DMS79 treated with DMSO at 0.1 percent for 48 hours (cell line): ENCODE measurements around the gene DISC1.
"Not testable (repeated sequence)": the region's sequence is repeated elsewhere in the genome, so short reads cannot be mapped to it uniquely, and the experiment has no call there.

Experiments
- DNase-seq: peaks from one replicate; lab custom pipeline; 2025; lab: John Stamatoyannopoulos, UW

The DISC1 gene

GRCh38 chr1:231962636-231963035 lies 336.0 kb downstream of the DISC1 start:
- no peak for DNase-seq

- DNase-seq, result peak; percentile 84
These were observed 337.7 kb downstream of the DISC1 start for GRCh38 chr1:231964241-231964640.

GRCh38 chr1:231964961-231965360 lies 338.4 kb downstream of the DISC1 start:
- DNase-seq, result peak; percentile 37

- DNase-seq, result no peak
These were observed 339.0 kb downstream of the DISC1 start for GRCh38 chr1:231965615-231966014.

GRCh38 chr1:231966983-231967382 lies 340.4 kb downstream of the DISC1 start:
- DNase-seq, result no peak

GRCh38 chr1:231969076-231969475 lies 342.5 kb downstream of the DISC1 start:
- peak; percentile 90 for DNase-seq

GRCh38 chr1:231969761-231970160 lies 343.2 kb downstream of the DISC1 start:
- DNase-seq, result not testable (repeated sequence)

GRCh38 chr1:231970684-231971083 lies 344.1 kb downstream of the DISC1 start:
- DNase-seq, result peak; percentile 39

- peak; percentile 66 for DNase-seq
These were observed 345.0 kb downstream of the DISC1 start for GRCh38 chr1:231971397-231972110.

GRCh38 chr1:231972111-231972445 lies 345.5 kb downstream of the DISC1 start:
- DNase-seq, result peak; percentile 97

GRCh38 chr1:231973830-231974229 lies 347.2 kb downstream of the DISC1 start:
- no peak for DNase-seq

- DNase-seq, result no peak
These were observed 349.6 kb downstream of the DISC1 start for GRCh38 chr1:231976231-231976630.

GRCh38 chr1:231981675-231982074 lies 355.1 kb downstream of the DISC1 start:
- no peak for DNase-seq

GRCh38 chr1:231982871-231983587 lies 356.4 kb downstream of the DISC1 start:
- no peak for DNase-seq

- no peak for DNase-seq
These were observed 357.1 kb downstream of the DISC1 start for GRCh38 chr1:231983588-231984193.

GRCh38 chr1:231985296-231986023 lies 358.9 kb downstream of the DISC1 start:
- no peak for DNase-seq

GRCh38 chr1:231986631-231987336 lies 360.2 kb downstream of the DISC1 start:
- DNase-seq, result no peak

GRCh38 chr1:231990388-231990787 lies 363.8 kb downstream of the DISC1 start:
- no peak for DNase-seq

GRCh38 chr1:231991231-231991630 lies 364.6 kb downstream of the DISC1 start:
- no peak for DNase-seq

- no peak for DNase-seq
These were observed 367.4 kb downstream of the DISC1 start for GRCh38 chr1:231993968-231994455.

GRCh38 chr1:231998791-231999190 lies 372.2 kb downstream of the DISC1 start:
- no peak for DNase-seq

- no peak for DNase-seq
These were observed 378.7 kb downstream of the DISC1 start for GRCh38 chr1:232005300-232005699.
